Hepatocyte (in vitro differentiated cells): ENCODE measurements around the gene TNS3.

ENCODE experiments used
- EZH2 ChIP-seq: fragments of 200-600 bp; sonication (generic); IDR thresholded peaks from 2 replicates; pipeline ENCODE4 v1.6.1; 2016; ENCODE audit warnings: antibody characterized with exemption, mild to moderate bottlenecking, borderline replicate concordance
- EZH2phosphoT487 ChIP-seq: fragments of 200-600 bp; sonication (generic); IDR thresholded peaks from one replicate; pipeline ENCODE4 v1.6.1; 2018; ENCODE audit warnings: antibody characterized with exemption, mild to moderate bottlenecking, low read depth, moderate library complexity; ENCODE audit not compliant: unreplicated experiment, severe bottlenecking
- TF ChIP-seq, protein P1 (sequence below): fragments of 200-600 bp; sonication (generic); IDR thresholded peaks from 2 replicates; pipeline ENCODE4 v1.5.1; 2016; ENCODE audit warnings: antibody characterized with exemption, mild to moderate bottlenecking; ENCODE audit not compliant: poor library complexity

DNA sequence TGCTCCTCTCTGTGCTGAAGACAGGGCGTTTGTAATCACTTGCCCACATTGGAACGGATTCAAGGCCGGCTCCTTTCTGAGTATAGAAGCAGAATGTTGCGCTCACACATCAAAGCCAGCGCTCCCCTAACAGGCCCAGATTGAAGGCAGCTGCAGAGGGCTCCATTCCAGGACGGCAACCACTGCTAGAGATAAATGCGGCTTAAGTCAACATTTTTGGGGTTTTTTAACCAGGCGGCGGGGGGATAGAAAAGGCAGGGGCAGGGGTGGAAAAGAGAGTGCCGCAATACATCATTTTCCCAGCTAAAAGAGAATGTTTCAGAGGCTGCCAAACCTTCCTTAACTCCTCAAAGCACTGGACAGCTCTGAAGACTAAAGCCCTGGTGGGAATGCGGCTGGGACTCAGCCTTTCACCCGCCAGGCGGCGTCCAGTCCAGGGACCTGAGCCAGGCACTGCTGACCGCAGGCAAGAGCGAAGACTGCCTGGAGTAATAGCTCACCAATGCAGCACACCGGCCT lies 189.6 kb downstream of the TNS3 start:
- TF ChIP-seq, protein P1, sequence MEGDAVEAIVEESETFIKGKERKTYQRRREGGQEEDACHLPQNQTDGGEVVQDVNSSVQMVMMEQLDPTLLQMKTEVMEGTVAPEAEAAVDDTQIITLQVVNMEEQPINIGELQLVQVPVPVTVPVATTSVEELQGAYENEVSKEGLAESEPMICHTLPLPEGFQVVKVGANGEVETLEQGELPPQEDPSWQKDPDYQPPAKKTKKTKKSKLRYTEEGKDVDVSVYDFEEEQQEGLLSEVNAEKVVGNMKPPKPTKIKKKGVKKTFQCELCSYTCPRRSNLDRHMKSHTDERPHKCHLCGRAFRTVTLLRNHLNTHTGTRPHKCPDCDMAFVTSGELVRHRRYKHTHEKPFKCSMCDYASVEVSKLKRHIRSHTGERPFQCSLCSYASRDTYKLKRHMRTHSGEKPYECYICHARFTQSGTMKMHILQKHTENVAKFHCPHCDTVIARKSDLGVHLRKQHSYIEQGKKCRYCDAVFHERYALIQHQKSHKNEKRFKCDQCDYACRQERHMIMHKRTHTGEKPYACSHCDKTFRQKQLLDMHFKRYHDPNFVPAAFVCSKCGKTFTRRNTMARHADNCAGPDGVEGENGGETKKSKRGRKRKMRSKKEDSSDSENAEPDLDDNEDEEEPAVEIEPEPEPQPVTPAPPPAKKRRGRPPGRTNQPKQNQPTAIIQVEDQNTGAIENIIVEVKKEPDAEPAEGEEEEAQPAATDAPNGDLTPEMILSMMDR = peak; percentile 17
- TF ChIP-seq EZH2phosphoT487 (no peak), EZH2 (no peak)
